Stimulated activated CD4-positive, alpha-beta T cell treated with anti-CD3 and anti-CD28 coated beads, Interleukin-15, amount 100 ng/mL, for 24 hours (primary cell): ENCODE results near the gene EYA2.

ENCODE experiments used
- DNase-seq: peaks from one replicate; pipeline ENCODE4 v3.0.0-alpha.2; 2020

The EYA2 gene

DNA sequence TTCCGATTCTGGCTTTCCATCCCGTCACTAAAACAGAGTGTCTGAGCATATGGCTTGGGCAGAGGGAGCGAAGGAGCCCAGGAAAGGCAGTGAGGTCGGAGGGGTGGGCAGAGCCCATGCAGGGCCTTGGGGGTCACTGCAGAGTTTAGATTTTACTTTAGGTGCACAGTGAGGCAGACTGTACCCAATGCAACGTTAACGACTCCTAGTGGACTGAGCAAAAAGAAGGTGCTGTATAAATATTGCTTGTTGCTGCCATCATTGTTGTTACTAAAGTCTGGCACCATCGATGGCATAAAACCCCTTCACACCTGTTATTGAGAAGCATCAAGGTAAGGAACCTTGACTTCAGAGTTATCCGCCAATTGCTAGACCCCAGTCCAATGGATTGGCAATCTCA, 119.0 kb downstream of the EYA2 start:
- no peak for DNase-seq

DNA sequence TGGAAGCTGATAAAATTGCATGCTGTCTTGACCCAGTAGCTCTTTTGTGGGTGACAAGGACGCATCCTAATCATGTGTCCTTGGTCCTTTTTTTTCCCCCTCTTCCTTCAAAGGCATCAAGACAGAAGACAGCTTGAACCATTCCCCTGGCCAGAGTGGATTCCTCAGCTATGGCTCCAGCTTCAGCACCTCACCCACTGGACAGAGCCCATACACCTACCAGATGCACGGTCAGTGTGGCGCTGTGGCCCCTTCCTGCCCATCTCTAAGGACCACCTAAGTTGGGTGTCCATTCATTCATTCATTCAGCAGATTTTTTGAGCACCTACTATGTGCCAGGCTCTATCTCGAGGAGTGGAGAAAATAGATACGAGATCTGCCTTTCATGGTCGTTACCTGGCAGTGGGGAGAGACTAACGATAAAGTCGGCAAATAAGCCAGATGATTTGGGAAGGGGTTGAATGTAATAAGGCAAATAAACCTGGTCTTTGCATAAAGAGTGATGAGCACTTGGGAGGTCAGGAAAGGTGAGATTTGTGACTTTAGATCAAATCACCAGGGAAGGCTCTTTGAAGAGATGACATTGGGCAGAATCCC, 121.5 kb downstream of the EYA2 start:
- no peak for DNase-seq

DNA sequence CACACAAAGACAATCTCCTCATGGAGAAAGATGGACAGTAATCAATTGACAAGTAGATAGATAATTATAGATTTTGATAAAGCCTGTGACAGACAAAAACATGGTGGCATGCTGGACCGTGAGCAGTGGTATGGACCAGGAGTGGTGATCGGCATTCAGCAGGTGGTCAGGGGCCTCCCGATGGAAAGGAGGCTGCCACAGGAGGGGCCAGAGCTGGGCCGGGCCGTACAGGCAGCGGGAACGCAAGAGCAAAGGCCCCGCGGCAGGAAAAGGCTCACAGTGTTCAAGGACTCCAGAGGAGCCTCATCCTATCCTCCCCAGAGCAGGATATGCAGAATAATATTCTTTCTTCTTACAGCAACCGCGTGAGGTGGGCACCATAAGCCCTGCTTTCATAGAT, 123.7 kb downstream of the EYA2 start:
- no peak for DNase-seq

DNA sequence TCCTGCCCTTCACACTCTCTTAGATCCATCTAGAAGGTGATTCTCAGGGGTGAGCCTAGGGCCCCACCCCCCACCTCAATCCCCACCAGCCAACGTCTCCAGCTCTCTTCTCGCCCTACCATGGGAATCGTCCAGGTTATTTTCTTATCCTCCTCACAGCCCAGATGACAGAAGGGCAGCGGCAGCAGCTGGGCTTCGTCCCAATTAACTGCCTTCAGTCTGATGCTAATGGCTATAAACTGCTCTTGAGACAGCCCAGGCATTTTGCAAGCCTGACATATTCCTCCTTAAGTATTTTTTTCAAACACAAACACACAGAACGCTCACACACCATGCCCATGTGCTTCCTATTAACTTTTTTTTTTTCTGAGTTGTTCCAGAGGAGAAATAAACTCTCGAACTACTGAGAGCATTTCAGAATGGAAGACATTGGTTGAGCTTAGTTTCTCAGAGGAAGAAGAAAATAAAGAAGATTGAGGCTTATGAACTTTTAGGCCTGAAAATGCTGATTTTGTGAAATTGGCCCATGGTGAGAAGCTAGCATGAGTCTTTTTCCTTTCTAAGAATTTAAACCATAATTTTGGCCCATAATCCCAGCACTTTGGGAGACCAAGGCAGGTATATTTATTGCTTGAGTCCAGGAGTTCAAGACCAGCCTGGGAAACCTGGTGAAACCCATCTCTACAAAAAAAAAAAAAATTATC, 124.6 kb downstream of the EYA2 start:
- no peak for DNase-seq

DNA sequence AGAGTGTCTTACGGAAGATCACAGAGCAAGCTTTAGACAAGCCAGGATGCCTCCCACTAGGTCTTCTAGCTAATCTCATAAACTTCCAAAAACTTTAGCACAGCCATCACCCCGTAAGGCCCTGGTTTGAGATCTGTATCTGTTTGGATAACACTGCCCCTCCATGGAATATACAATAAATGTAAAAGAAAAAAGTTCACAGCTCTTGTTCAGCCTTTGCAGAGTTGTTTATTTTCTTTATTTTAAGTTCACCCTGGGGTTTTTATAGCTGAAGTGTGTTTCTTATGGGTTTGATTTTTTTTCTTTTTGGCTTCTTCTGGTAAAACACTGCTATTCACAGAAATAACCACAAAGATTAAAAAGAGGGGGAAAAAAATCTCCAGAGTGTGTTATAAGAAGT, 125.6 kb downstream of the EYA2 start:
- no peak for DNase-seq

DNA sequence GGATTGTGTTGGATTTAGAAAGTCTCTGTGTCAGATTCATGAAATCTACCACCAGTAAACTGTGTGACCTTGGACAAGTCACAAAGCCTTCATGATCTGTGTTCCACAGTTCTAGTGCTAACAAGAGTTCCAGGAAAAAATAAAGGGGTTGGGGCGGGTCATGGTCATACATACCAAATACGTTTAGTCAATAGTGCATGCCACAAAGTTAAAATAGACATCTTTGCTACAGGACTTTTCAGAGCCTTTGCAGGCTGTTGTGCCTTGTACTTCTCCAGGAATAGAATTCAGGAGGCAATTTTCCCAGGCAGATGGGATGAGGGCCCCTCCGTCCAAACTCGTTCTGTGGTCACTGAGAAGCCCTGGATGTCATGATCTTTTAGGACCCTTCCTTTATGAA, 127.2 kb downstream of the EYA2 start:
- DNase-seq, result no peak

DNA sequence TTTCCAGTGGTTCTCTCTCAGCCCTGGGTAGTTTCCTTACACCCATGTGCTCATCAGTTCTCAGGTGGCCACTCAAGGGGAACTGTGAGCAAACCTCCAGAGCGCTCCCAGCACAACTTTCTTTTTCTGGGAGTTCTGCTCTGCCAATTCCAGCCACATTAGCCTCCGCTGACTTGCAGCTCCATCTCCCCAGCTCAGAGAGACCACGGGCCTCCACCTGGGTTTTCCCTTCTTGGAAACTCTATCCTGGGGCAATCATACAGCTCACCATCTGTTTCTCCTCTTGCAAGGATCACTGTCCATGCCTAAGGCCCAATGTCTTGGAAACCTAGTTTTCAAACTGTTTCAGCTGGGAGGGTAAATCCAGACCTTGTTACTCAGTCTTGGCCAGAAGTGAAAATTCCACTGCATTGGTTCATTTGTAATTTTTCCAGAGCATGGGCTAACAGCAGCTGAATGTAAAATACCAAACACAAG, 129.9 kb downstream of the EYA2 start:
- no peak for DNase-seq

DNA sequence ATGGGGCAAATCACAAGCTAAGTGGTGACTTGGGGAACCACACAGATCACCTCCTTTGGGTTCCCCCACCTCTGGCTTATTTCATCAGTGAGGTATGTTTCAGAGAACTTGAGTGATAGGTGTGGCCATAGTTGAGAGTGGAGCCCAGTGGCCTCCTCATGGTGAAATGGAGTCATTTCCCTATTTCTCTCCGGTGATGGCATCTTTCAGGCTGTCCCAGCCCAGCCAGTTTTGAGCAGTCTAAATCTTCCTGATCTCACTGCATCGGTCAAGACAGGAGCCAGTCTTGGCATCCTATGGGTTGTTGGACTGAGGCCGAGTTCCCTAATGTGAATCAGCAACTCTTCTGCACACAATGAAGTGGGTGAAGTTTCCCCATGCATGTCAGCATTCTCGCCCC, 132.4 kb downstream of the EYA2 start:
- DNase-seq, result no peak

DNA sequence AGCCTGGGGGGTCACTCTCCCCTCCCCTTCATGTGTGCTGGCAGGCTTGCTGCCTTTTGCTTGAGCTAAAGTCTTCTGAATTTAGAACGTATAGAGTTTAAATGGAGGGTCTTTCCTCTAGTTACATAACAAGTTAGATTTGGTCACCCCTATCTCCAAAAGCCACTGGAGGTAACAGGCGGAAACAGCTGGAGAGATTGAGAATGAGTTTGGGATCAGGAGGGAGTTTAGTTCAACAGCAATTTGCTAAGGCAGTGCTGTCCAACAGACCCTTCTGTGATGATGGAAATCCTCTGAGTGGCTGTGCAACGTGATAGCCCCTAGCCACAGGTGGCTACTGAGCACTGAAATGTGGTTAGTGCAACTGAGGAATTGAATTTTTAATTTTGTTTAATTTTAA, 132.8 kb downstream of the EYA2 start:
- DNase-seq, result no peak

DNA sequence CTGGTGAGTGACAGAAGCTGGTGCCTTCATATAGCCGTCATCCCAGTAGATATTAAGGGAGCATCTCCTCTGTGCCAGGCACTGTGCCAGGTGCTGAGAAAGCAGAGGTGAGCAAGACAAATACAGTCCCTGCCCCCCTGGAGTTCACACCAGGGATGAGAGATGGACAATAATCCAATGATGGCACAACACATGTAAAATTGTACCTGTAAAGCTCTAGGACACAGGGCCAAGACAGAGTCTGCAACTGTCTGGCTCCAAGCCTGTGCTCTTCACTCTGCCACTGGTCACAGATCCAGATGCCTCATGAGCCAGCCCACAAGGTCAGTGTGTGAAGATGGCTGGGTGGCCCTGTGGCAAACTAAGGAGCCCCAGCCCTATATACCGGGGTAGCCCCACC, 133.8 kb downstream of the EYA2 start:
- DNase-seq, result no peak

DNA sequence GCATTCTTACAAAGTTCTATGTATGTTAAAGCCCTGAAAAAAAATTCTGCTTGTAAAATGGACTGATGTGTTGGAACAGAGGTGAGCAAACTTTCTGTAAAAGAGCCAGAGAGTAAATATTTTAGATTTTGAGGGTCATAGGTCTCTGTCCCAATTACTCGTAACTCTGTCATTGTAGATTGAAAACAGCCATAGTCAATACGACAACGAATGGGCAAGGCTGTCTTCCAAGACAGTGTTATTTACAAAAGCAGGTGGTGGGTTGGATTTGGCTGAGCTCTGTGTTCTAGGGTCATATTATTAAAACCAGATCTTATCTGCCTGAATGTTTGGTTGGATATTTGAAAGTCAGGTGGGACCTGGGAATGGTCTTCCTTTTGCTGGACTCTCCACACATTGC, 135.2 kb downstream of the EYA2 start:
- DNase-seq, result no peak

DNA sequence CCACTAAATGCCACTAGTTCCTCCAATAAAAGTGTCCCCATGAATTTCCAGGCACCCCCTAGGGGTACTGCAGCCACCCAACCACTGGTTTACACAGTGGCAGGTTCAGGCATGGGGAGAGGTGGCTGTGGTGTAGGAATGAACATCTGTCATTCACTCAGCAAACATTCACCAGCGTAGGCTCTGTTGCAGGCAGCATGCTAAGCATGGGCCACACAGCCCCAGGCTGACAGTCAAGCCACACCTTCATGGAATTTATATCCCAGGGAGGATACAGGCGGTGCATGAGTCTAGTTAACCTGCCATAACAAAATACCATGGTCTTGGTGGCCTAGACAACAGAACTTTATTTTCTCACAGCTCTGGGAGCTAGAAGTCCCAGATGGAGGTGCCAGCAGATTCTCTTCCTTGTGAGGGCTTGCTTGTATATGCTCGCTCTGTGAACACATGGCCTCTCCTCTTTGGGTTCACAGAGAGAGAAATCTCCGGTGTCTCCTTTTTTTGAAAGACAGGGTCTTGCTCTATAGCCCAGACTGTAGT, 135.7 kb downstream of the EYA2 start:
- DNase-seq, result no peak

DNA sequence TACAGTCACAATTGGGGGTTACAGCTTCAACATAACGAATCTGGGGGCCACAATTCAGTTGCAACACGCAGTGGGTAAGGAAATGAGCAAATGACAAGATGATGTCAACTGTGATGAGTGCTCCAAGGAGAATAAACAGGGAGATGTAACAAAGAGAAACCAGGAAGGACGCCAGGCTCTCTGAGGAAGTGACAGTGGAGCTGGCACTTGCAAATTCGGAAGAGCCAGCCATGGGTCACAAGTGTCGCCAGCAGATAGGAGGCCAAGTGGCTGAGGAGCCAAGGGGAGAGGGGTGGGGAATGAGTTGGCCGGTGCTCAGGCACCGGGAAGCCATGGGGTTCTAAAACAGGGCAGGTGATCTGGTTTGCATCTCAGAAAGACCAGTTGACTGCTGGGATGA, 136.4 kb downstream of the EYA2 start:
- DNase-seq, result no peak

DNA sequence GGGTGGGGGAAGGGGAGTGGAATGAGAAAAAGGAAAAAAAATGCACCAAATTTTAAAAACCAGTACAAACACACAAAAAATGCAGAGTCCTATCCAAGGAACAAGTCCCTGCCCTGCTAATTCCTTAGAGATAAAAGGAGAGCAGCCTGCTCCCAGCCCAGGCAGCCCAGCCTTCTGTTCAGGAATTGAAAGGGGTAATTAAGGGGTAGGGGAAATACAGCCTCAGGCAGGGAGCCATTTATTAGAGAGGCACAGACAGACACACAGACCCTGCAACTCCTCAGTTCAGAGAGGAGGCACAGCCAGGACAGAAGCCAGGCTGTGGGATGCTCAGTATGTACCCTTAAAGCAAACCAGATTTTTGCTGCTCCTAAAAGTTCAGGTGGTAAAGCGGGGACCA, 137.2 kb downstream of the EYA2 start:
- DNase-seq, result no peak

DNA sequence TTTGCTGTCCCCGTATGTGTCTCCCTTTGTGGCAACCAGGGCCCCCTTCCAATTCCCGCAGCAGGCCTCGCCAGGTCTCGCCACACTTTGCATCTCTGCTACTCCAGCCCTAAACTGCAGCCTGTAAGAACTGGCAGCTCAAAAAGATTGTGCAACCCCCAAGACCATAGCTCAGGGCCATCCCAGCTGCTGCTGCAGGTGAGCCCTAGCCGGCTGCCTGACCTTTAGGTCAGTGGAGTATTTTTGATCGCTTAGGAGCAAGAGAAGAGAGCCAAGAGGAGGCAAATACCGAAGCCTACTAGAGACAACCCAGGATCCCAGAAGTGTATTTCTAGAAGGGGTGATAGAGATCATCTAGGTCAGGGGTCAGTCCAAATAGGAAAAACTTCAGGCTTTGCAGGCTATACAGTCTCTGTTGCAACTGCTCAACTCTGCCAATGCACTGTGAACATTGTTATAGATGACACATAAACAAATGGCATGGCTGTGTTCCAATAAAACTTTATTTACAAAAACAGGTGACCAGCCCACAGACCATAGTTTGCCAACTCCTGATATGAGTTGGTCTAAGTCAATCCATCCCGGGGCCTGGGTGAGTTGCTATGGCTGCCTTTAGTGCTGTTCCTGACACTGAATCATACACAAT, 138.4 kb downstream of the EYA2 start:
- DNase-seq, result no peak

DNA sequence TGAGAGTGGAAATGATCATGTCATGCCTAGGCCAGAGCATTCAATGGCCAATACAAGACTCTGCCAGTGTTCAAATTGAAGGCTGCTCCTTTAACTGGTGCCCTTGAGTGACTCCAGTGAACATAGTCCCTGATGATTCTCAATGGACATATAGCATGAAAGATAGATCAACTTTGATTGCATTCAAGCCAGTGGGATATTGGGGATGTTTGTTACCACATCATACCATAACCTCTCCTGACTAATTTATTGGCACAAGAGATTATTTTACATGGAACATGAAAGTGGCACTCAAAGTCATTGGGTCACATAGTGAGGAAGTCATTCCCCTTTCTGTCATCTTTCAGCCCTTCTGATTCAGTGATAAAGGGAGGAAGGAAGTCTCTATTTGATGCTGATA, 139.0 kb downstream of the EYA2 start:
- DNase-seq, result no peak

DNA sequence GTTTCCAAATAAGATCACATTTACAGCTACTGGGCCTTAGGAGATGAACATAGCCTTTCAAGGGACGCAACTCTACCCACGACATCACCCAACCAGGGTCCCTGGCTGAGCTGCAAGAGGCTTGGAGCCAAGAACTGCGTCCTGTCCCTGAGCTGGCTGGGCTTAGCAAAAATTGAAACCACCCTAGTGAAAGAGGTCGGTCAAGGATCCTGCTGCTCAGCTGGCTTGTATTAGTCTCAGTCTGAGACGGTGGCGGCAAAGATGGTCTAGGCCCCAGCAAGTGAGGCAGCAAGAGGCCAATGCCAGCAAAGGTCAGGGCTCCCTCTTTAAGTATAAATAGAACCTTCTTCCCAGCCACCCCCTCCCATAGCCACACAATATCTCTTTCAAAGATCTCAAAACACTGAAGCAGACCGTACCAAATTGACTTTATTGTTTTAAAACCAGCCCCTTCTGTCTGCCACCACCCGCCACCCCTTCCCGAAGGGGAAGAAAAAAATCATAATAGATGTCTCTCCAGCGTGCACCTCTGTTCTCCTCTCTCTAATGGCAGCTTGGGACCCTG, 140.5 kb downstream of the EYA2 start:
- no peak for DNase-seq

DNA sequence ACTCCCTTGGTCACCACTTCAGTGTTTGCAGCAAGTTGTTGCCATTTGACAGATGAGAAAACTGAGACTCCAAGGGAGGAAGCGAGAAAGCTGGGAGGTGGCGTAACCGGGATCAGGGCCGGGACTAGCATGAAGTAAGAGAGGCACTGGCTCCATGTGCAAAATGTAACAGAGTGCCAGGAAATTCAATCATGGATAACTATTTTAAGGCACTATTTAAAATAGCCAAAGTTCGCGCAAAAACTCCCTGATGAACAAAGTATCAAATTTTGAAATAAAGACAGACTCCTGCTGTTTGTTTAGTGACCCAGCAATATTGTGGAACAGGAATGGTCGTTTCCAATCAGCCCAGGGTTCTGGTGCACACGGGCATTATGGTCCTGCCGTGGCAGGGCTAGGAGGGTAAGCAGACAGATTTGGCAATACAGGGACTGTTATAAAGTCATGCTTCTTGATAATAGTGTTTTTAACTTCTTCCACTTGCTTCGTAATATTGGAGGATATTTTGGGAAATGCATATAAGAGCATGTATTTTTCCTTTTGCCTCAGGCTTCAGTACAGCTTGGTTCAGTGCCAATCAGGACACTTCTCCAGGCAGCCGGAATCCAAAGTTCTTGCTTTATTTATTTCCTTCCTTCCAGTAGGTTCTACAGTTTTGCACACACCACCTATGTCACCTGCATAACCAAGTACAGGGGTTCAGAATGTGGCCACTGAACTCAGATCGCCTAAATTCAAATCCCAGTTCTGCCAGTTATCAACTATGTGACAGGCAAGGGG, 141.6 kb downstream of the EYA2 start:
- DNase-seq, result no peak

DNA sequence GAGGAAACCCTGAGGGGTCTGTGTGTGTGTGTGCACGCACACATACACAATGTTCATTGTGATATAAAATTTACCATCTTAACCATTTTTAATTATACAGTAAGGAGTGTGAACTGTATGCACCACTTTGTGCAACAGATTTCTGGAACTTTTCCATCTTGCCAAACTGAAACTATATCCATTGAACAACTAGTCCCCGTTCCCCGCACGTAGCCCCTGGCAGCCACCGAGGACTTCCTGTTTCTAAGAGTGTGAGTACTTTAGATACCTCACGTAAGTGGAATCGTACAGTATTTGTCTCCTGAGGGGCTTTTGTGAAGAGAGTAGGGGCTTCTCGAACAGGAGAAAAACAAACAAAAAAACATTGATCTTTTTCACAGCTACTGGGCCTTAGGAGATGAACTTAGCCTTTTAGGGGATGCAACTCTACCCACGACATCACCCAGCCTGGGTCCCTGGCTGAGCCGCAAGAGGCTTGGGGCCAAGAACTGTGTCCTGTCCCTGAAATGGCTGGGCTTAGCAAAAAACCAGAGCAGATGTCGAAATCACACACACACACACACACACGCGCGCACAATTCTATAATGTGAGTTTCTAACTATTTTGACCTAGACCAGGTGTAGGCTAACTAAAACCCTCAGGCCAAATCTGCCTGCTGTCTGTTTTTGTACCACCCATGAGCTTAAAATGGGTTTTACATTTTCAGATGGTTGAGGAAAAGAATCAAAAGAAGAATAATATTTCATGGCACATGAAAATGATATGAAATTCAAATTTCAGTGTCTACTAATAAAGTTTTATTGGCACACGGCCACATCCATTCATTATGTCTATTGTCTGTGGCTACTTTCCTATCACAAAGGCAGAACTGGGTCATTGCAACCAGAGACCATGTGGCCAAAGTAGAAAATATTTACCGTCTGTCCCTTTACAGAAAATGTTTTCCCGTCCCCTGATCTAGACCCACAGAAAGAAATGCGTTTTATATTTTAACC, 144.2 kb downstream of the EYA2 start:
- DNase-seq, result no peak

DNA sequence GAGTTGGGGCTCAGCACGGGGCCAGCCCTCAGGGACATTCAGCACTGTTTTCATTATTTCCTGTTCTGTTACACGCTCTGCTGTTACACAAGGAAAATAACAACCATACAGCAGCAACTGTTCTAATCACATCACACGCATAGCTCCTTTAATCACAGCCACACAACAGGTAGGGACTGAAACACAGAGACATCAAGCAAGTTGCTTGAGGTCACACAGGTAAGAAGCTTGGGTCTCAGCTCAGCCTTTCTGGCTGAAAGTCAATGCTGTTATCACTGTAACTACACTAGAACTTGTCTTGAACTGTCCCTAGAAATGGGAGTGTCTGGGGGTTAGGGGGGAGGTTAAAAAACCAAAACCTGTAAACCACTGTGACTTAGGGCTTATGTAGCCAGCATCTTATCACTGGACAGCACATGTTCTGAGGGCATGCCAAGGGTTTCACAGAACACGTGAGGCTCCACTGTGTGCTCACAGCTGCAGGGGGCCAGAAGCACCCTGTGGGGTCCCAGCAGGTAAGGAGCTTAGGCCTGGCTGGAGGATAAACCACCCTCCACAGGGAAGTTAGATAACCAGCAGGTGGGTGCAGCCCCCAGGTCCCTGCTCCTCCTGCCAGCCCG, 146.0 kb downstream of the EYA2 start:
- no peak for DNase-seq

DNA sequence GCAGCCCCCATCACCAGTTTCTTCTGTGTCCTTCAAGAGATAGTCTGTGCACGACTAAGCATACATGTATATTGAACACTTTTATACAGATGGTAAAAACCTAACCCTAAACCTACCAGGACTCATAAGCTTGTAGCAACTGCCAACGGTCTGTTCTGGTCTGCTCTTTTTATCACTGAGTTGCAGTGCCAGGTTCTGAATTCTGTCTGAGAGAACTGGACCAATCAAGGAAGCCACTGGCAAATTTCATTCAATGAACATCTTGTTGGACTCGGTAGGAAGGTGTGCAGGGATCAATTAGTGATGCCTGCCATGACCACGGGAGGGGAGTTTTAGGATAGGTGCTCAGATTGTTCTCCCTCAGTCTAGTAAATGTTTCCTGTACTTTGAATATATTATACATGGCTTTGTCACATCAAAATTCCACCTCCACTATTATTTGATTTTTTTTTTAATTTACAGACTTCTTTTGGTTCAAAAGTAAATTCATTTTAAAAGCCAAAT, 146.8 kb downstream of the EYA2 start:
- DNase-seq, result no peak
